Activated naive CD4-positive, alpha-beta T cell treated with anti-CD3 and anti-CD28 coated beads, Interleukin-2, amount 50 U/mL, for 24 hours (primary cell): Measurements from ENCODE around the gene SLC2A14.
"Not testable (repeated sequence)": the region's sequence is repeated elsewhere in the genome, so short reads cannot be mapped to it uniquely, and the experiment has no call there.

ENCODE experiments used
- H3K27ac Mint-ChIP-seq: one replicate; pipeline ENCODE4 v1.8.0; 2021; ENCODE audit warnings: mild to moderate bottlenecking, mixed read lengths
- H3K27me3 Mint-ChIP-seq: one replicate; pipeline ENCODE4 v1.8.0; 2021; ENCODE audit warnings: mixed read lengths
- H3K36me3 Mint-ChIP-seq: one replicate; pipeline ENCODE4 v1.8.0; 2021; ENCODE audit warnings: mixed read lengths
- H3K4me1 Mint-ChIP-seq: one replicate; pipeline ENCODE4 v1.8.0; 2021; ENCODE audit warnings: mixed read lengths
- H3K4me3 Mint-ChIP-seq: one replicate; pipeline ENCODE4 v1.8.0; 2021; ENCODE audit warnings: mild to moderate bottlenecking, mixed read lengths
- H3K9me3 Mint-ChIP-seq: one replicate; pipeline ENCODE4 v1.8.0; 2021; ENCODE audit warnings: mixed read lengths

SLC2A14 gene

GRCh38 chr12:7825754-7826153 lies 47.0 kb downstream of the SLC2A14 start:
- not testable (repeated sequence) for H3K9me3 Mint-ChIP-seq, H3K27ac Mint-ChIP-seq, H3K4me1 Mint-ChIP-seq, H3K36me3 Mint-ChIP-seq, H3K27me3 Mint-ChIP-seq, H3K4me3 Mint-ChIP-seq

- no peak overlapping the region for H3K27ac Mint-ChIP-seq
Observed at GRCh38 chr12:7806863-7807487, 65.7 kb downstream of the SLC2A14 start.

GRCh38 chr12:7806319-7806718 lies 66.4 kb downstream of the SLC2A14 start:
- not testable (repeated sequence) for H3K27ac Mint-ChIP-seq, H3K4me3 Mint-ChIP-seq, H3K36me3 Mint-ChIP-seq, H3K4me1 Mint-ChIP-seq, H3K9me3 Mint-ChIP-seq, H3K27me3 Mint-ChIP-seq

More at GRCh38 chr12:7806863-7807487, 65.7 kb downstream of the SLC2A14 start:
- no peak overlapping the region for H3K4me3 Mint-ChIP-seq
- no peaks in the 10 kb centered on the region for H3K9me3 Mint-ChIP-seq
- no peaks in the 10 kb centered on the region for H3K36me3 Mint-ChIP-seq
- H3K27me3 Mint-ChIP-seq = no peaks in the 10 kb centered on the region
- no peaks in the 10 kb centered on the region for H3K4me1 Mint-ChIP-seq

GRCh38 chr12:7801460-7801859 lies 71.3 kb downstream of the SLC2A14 start:
- Mint-ChIP-seq H3K4me3 (no peak overlapping the region), H3K4me1 (no peaks in the 10 kb centered on the region), H3K27me3 (no peaks in the 10 kb centered on the region), H3K27ac (no peak overlapping the region), H3K9me3 (no peaks in the 10 kb centered on the region), H3K36me3 (no peaks in the 10 kb centered on the region)

GRCh38 chr12:7798750-7799308 lies 73.9 kb downstream of the SLC2A14 start:
- H3K36me3 Mint-ChIP-seq, H3K27me3 Mint-ChIP-seq, H3K4me3 Mint-ChIP-seq, H3K27ac Mint-ChIP-seq, H3K9me3 Mint-ChIP-seq, H3K4me1 Mint-ChIP-seq: not testable (repeated sequence)

- no peaks in the 10 kb centered on the region for H3K36me3 Mint-ChIP-seq
Observed at GRCh38 chr12:7797698-7798398, 74.9 kb downstream of the SLC2A14 start.

GRCh38 chr12:7797269-7797668 lies 75.4 kb downstream of the SLC2A14 start:
- H3K27ac Mint-ChIP-seq, H3K4me1 Mint-ChIP-seq, H3K27me3 Mint-ChIP-seq, H3K9me3 Mint-ChIP-seq, H3K36me3 Mint-ChIP-seq, H3K4me3 Mint-ChIP-seq: not testable (repeated sequence)

More at GRCh38 chr12:7797698-7798398, 74.9 kb downstream of the SLC2A14 start:
- no peak overlapping the region for H3K27ac Mint-ChIP-seq
- no peaks in the 10 kb centered on the region for H3K9me3 Mint-ChIP-seq
- H3K4me1 Mint-ChIP-seq = no peaks in the 10 kb centered on the region
- H3K27me3 Mint-ChIP-seq = no peaks in the 10 kb centered on the region
- H3K4me3 Mint-ChIP-seq = no peak overlapping the region

- Mint-ChIP-seq H3K36me3 (no peaks in the 10 kb centered on the region), H3K27ac (no peak overlapping the region), H3K4me3 (no peak overlapping the region), H3K4me1 (no peaks in the 10 kb centered on the region), H3K27me3 (no peaks in the 10 kb centered on the region), H3K9me3 (no peaks in the 10 kb centered on the region)
Observed at GRCh38 chr12:7793211-7793610, 79.5 kb downstream of the SLC2A14 start.

GRCh38 chr12:7788884-7789528 lies 83.7 kb downstream of the SLC2A14 start, which contains the start of gene NANOG:
TSS of gene NANOG (plus strand) at chr12:7789402. CDS start at chr12:7789615, 213 bp downstream.
- H3K27me3 Mint-ChIP-seq, H3K36me3 Mint-ChIP-seq, H3K4me3 Mint-ChIP-seq, H3K27ac Mint-ChIP-seq, H3K4me1 Mint-ChIP-seq, H3K9me3 Mint-ChIP-seq: not testable (repeated sequence)

- Mint-ChIP-seq H3K4me1 (no peaks in the 10 kb centered on the region), H3K36me3 (no peaks in the 10 kb centered on the region), H3K9me3 (no peaks in the 10 kb centered on the region), H3K27me3 (no peaks in the 10 kb centered on the region), H3K4me3 (no peak overlapping the region), H3K27ac (no peak overlapping the region)
Observed at GRCh38 chr12:7788294-7788660, 84.4 kb downstream of the SLC2A14 start.

- Mint-ChIP-seq H3K27ac (no peak overlapping the region), H3K4me3 (no peak overlapping the region), H3K27me3 (no peaks in the 10 kb centered on the region), H3K36me3 (no peaks in the 10 kb centered on the region), H3K9me3 (no peaks in the 10 kb centered on the region), H3K4me1 (no peaks in the 10 kb centered on the region)
Observed at GRCh38 chr12:7787574-7788293, 85.0 kb downstream of the SLC2A14 start.

- H3K4me1 Mint-ChIP-seq = no peaks in the 10 kb centered on the region
Observed at GRCh38 chr12:7784701-7785100, 88.0 kb downstream of the SLC2A14 start.

GRCh38 chr12:7783433-7783832 lies 89.3 kb downstream of the SLC2A14 start:
- not testable (repeated sequence) for H3K9me3 Mint-ChIP-seq, H3K4me1 Mint-ChIP-seq, H3K27ac Mint-ChIP-seq, H3K36me3 Mint-ChIP-seq, H3K27me3 Mint-ChIP-seq, H3K4me3 Mint-ChIP-seq

More at GRCh38 chr12:7784701-7785100, 88.0 kb downstream of the SLC2A14 start:
- Mint-ChIP-seq H3K27me3 (peaks cover 2% of the 10 kb centered on the region), H3K4me3 (no peak overlapping the region), H3K27ac (no peak overlapping the region), H3K9me3 (no peaks in the 10 kb centered on the region), H3K36me3 (no peaks in the 10 kb centered on the region)

GRCh38 chr12:7782055-7782454 lies 90.7 kb downstream of the SLC2A14 start:
- Mint-ChIP-seq H3K4me1 (no peaks in the 10 kb centered on the region), H3K36me3 (no peaks in the 10 kb centered on the region), H3K4me3 (no peak overlapping the region), H3K9me3 (no peaks in the 10 kb centered on the region), H3K27ac (no peak overlapping the region), H3K27me3 (peaks cover 2% of the 10 kb centered on the region)

GRCh38 chr12:7781274-7781673 lies 91.4 kb downstream of the SLC2A14 start:
- H3K27me3 Mint-ChIP-seq = peaks cover 2% of the 10 kb centered on the region
- no peaks in the 10 kb centered on the region for H3K36me3 Mint-ChIP-seq
- no peaks in the 10 kb centered on the region for H3K4me1 Mint-ChIP-seq

More at GRCh38 chr12:7781274-7781673, 91.4 kb downstream of the SLC2A14 start:
- Mint-ChIP-seq H3K9me3 (no peaks in the 10 kb centered on the region), H3K4me3 (no peak overlapping the region), H3K27ac (no peak overlapping the region)
